Midbrain (tissue), 1 donor: ENCODE measurements around the gene ROBO2.

Source experiments
- DNase-seq: peaks from one replicate; lab custom pipeline; 2025; lab: John Stamatoyannopoulos, UW

Gene ROBO2

DNA sequence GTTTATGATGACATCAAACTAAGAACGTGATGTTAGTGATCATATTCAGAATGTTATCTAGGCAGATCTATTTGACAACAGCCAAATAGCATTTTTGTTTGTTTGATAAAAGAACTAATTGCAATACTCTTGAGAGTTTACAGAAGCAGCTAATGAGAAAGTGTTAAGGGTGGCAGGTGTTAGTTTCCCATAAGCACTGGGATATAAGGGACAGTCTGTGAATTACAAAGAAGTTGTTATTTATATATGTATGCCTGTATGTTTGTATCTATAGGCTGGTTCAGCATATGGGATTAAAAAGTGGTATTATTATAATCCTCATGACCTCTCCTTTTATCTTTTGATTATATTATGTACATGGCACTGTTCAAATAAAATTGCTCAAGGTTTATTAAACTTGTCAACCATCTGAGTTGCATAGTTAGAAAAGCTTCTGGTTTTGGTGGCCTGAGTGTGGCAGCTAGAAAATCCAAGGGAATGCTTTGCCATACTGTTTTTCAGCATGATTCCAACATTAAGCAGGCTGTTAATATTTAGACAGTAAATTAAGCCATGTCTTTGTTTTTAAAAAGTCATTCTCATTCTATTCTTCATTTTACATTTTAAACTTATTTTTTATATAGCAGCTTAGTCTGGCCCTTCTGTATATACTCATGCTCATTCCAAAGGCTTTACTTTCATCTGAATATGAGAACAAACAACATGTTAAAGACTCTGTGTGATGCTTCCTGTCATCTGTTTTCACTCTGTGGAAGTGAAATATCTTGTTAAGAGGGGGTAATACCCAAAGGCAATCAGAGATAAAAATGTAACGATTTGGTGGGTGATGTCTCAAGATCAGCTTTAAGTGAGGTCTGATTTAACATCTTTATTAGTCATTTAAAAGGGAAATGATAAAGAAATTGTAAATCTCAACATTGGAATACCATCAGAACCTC, 13.1 kb downstream of the ROBO2 start:
- no peak for DNase-seq

- no peak for DNase-seq
Observed at GRCh38 chr3:77053795-77054194, 13.9 kb downstream of the ROBO2 start.

- no peak for DNase-seq
Observed at GRCh38 chr3:77055841-77056341, 16.0 kb downstream of the ROBO2 start.

DNA sequence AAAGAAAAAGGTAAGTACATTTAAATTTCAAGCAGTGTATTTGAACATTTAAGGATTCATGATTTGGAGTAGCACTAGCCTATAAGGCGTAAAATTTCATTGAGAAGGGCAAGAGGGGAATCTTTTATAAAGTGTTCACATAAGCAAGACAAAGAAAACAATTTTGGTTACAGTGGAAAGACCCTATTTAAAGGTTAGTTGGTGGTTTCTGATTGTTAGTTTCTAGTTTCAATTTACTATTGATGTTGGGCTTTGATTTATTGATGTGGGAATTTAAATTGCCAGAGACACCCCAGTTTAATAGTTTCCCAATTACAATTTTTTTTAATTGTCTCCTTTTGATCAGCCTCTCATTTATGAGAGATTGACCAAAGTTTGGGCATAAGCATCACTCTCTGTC, 19.5 kb downstream of the ROBO2 start:
- no peak for DNase-seq

- DNase-seq: no peak
Observed at GRCh38 chr3:77063423-77063822, 23.5 kb downstream of the ROBO2 start.

- no peak for DNase-seq
Observed at GRCh38 chr3:77065750-77066149, 25.9 kb downstream of the ROBO2 start.

- no peak for DNase-seq
Observed at GRCh38 chr3:77066829-77067228, 26.9 kb downstream of the ROBO2 start.

GRCh38 chr3:77068808-77069207, 28.9 kb downstream of the ROBO2 start:
- DNase-seq: no peak

- no peak for DNase-seq
Observed at GRCh38 chr3:77071364-77071763, 31.5 kb downstream of the ROBO2 start.

DNA sequence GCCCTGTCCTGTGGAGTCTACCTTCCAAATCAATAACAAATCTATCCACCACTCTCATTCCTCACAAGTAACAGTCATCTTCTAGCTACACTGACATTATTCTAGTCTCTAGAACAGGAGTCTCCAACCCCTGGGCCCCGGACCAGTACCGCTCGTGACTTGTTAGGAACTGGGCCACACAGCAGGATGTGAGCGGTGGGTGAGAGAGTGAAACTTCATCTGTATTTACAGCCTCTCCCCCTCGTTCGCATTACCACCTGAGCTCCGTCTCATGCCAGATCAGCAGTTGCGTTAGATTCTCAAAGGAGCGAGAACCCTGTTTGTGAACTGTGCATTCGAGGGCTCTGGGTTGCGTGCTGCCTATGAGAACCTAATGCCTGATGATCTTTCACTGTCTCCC, 31.9 kb downstream of the ROBO2 start:
- DNase-seq: no peak

DNA sequence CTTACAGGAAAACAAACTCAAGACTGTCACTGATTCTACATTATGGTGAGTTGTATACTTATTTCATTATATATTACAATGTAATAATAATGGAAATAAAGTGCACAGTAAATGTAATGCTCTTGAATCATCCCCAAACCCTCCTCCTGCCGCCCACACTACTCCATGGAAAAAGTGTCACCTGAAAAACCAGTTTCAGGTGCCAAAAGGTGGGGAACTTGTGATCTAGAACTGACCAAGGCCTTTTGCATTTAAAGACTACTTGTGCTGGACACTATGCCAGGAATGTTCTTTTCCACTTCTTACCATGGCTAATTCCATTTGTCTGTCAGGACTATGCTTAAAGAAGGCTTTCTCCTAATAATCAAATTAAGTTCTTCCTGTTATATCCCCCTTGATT, 32.3 kb downstream of the ROBO2 start:
- no peak for DNase-seq

GRCh38 chr3:77078279-77078678, 38.4 kb downstream of the ROBO2 start:
- no peak for DNase-seq

- DNase-seq: no peak
Observed at GRCh38 chr3:77079988-77080610, 40.2 kb downstream of the ROBO2 start.

DNA sequence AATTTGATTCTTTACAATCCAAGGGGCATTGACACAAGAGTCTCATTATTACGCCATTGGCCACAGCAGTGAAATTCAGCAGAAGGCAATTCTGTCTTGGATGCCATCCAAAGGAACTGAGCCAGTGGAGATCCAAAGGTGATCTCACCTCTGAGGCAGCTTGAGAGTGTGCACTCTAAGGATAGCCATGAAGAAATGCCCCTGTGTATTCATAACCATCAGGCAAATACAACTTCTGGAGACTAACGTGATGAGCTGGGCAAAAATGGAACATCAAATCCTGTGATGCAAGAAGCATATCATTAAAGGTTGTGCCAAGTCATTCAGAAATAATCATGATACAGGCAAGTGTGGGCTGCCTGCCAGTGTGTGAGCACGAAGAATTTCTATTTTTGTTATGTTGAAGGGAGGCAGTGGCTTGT, 41.4 kb downstream of the ROBO2 start:
- DNase-seq: no peak

- DNase-seq: no peak
Observed at GRCh38 chr3:77084511-77084910, 44.6 kb downstream of the ROBO2 start.

DNA sequence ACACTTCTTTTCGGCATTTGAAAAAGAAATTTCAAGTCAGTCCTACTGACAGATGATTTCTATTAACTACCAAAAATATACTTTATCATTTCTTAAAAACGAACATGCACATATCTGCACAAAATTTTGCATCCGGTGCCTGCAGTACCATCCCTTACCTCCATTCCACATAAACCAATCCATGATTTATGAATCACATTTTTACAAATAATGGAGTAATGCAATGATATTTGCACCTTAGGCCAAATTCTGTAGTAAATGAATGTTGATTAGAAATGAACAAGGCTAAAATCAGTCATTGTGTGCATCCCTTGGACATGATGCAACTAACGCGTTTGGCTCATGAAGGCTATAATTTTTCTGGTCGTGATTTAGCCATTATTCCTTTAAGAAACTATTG, 46.5 kb downstream of the ROBO2 start:
- DNase-seq: no peak

DNA sequence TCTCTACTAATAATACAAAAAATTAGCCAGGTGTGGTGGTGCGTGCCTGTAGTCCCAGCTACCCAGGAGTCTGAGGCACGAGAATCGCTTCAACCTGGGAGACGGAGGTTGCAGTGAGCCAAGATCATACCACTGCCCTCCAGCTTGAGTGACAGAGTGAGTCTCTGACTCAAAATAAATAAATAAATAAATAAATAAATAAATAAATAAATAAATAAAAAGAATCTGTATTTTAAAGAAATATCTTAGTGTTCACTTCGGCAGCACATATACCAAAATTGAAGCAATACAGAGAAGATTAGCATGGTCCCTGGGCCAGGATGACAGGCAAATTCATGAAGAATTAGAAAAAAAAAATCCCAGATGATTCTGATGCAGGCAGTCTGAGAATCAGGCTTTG, 51.9 kb downstream of the ROBO2 start:
- no peak for DNase-seq

- no peak for DNase-seq
Observed at GRCh38 chr3:77093101-77093500, 53.2 kb downstream of the ROBO2 start.

DNA sequence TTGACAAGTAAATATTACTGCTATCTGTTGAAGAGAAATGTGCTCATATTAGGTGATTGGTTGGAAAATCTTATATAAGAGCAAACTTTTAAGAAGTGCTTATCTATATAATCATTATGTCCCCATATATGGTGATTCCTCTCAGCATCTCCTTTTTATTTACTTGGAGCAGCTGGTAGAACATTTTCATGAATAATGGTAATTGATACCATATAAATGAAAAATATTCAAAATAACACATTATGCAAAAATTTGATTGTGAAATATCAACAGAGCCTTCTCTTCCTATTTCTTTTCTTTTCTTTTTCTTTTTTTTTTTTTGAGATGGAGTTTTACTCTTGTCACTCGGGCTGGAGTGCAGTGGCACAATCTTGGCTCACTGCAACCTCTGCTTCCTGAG, 56.2 kb downstream of the ROBO2 start:
- DNase-seq: no peak

- no peak for DNase-seq
Observed at GRCh38 chr3:77096966-77097890, 57.3 kb downstream of the ROBO2 start.

- DNase-seq: no peak
Observed at GRCh38 chr3:77102951-77103769, 63.3 kb downstream of the ROBO2 start.
